HG03095 (cell line): ENCODE data around the gene NTNG1.

ENCODE experiments used
- ATAC-seq: cut with Tn5 transposase; IDR thresholded peaks from one replicate; pipeline ENCODE4 v1.9.1; 2021; ENCODE audit warnings: moderate library complexity; ENCODE audit not compliant: unreplicated experiment

Gene NTNG1

DNA sequence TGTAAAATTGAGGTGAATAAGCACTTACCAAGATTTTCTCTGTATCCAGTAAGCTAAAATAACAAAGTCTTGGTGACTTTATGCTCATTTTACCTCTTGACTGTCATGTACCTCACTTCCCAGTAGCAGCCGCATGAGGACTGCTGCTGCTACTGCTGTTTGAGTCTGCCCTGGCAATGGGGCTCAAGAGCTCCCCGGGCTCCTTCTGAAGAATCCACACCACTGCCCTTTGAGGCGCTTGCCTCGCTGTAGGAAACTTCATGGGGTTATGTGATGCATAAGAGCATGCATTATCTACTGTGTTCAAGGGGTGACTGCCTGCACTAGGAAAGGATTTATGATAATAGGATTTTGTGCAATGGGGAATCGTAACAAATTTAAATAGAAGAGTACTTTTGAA, 113.5 kb downstream of the NTNG1 start:
- ATAC-seq = no peak

DNA sequence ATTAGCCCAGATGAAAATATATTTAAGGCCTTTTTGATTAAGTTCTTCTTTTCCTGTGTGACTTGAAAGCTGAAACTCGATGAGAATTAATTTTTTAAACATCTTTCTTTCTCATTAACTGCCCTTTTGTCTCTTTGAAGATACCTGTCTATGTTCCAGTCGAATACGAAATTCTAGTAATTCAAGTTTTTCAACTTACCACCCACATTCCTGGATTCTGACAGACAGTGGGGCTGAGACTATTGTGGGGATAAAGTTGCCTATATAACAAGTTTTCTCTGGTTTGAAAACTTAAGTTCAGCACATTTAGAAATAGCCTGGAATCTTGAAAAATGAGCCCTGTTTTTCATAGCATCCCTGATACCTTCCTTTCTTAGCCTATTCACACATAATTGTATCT, 114.6 kb downstream of the NTNG1 start:
- ATAC-seq = no peak

DNA sequence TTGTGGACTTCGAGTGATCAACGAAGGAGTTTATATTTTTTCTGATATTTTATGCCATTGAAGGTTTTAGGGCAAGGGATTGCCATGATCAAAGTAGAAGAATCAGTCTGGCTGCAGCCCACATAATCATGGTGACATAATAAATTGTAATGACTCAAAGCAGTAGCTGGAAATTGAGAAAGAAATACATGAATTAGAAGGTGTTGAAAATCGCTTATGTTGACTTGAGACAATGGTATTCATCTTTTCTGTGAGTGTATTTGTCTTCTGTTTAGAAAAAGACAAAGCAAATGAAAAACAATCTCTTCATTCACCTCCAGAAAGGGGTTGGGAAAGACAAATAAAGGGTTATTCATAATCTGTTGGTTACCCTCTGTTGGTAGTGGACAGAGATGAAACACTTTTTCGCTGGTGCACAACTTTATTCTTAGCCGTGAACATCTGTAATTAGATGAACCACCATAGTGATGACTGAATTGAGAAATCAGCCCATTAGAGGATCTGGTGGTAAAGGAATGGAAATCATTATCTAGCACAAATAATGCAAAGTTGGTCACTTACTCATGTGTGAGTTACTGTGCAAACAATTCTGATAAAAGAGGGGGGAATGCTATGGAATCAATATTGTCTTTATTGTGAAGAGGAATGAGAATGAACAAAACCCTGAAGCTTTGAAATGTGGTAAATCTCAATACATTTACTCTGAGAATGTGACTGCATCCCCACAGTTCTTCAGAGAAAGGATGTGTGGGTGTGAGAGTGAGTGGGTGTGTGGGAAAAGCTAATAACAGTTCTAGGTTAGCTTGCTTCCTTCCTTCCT, 121.8 kb downstream of the NTNG1 start:
- no peak for ATAC-seq

DNA sequence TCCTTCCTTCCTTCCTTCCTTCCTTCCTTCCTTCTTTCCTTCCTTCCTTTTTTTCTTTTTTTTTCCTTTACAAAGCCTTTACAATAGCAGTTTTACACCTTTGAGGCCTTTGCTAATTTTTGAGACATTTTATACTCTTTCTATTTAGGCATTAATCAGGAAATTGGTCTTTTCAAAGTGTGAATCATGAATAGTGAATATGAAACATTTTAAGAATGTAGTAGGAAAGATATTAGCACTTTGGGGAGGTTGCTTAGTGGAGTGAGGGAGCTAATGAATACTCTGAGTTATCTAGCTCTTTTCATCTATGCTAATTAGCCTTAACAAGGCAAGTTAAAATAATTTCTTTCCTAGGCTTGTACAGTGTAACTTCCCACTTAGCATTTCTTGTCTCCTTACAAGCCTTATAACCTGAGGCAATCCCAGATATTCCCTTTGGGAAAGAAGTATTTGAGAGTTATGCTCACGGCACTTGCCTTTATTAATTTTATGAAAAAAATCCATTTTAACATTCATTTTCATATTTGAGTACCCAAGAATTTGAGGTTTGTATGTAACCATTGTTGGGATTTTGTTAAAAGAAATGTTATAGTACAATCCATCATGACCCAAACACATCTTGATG, 122.6 kb downstream of the NTNG1 start:
- ATAC-seq = no peak

DNA sequence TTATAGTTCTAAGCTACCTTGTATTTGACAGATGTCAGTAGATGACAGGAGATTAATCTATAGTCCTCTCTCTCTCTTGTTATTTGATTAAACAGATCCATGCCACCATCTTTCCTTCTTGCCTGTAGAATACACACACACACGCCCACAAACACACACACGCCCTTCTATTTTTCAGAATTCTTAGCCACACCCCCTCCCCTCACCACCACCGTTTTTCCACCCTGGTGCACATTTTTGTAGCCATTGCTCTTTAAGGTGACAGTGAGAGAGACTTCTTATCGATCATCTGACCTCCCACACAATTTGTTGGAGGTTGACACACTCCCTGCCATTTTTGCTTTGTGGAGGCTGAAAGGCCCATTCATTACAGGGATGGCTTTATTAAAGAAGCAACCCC, 123.2 kb downstream of the NTNG1 start:
- ATAC-seq = no peak

DNA sequence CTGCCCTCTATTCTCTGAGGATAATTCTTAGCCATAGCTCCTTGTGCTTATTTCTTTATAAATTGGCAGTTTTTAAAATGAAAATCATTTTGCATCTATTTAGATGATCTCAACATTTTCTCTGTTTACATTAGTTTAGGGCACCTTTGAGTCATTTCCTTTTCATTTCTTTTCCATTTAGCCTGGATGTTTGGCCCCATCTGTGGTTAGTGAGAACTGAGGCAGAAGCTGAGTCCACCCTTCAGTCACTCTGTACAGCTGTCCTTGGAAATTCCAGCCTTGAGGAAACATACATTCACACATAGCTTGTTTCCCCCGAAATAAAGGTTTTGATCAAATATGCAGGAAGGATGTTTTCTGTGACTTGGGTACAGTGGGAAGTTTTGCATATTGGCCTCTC, 123.7 kb downstream of the NTNG1 start:
- no peak for ATAC-seq

DNA sequence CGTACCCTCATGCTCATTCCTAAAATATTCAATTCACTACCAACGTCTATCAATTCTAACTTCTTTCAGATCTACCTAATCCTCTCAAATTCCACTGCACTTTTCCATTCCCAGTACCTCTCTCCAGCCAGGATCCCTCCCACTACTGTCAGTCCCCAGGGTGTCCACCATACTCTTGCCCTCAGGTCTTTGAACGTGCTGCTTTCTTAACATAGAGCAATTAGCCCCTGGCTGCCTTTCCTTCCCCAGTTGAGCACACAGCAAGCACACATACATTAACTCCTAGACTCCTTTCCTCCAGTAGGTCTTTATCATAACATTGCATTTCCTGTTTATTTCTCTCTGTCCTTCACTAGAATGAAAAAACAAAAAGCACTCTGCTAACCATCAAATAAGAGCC, 126.7 kb downstream of the NTNG1 start:
- no peak for ATAC-seq

DNA sequence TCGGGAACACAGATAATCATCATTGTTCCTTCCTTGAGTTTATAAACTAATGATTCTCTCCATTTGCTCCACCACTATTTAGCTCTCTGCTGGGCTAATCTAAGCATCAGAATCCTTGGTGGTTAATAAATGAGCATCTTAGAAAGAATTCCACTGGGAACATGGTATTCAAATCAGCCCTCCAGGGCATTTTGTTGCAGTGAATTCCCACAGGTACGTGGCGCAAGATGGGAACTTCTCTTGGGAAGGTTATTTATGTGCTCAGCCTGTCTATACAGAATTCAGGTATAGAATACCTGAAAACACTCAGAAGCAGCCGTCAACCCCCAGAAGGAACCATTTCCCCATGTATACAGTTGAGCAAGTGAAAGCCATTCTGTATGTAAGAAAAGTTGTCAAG, 131.5 kb downstream of the NTNG1 start:
- ATAC-seq = no peak

DNA sequence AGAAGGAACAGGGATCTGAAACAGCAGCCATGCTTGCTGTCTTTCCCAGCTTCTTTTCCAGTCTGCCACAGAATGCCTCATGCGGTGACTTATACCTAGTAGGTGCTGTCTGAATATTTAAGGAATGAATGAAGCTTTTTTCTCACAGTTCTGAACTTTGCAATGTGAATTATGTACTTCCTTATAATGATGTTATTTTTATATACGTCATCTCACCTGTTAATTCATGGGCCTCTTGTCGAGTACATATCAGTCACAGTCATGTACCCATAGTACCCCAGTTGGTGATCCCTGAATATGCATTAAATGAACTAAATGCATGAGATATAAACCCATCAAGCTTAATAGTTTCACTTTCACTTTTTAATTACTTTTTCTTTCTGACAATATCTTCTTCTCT, 132.7 kb downstream of the NTNG1 start:
- ATAC-seq = no peak

DNA sequence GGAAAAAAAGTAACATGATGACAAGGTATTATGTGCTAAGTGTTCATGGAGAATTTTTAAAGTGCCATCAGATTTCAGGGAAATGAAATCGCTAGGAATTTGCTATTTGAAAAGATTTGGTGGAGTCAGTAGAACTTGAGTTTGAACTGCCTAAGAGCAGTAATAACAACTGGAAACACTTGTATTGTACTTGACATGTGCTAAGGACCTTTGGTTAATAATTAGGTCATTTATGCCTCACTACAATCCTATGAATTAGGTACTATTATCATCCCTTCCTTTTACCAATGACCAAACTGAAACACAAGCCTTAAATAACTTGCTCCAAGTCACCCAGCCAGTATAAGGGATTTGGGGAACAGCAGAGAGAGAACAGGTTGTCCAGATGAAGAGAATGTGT, 133.4 kb downstream of the NTNG1 start:
- ATAC-seq = no peak

DNA sequence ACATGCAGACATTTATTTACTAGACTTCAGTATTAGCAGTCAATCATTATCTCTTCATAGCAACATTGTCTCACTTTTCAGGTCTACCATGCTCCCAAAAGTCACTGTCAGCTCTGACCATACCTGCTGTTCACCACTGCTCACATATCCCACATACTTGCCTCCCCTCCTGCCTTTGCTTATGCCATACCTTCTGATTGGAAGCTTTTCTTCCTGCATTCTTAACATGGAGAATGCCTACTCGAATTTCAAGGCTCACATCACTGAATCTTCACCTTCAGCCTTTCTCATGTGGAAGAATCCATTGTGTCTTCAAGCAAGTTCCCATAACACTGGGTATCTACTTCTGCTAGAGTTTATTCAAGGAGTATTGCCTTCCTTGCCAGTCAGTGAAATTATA, 135.4 kb downstream of the NTNG1 start:
- ATAC-seq = no peak

DNA sequence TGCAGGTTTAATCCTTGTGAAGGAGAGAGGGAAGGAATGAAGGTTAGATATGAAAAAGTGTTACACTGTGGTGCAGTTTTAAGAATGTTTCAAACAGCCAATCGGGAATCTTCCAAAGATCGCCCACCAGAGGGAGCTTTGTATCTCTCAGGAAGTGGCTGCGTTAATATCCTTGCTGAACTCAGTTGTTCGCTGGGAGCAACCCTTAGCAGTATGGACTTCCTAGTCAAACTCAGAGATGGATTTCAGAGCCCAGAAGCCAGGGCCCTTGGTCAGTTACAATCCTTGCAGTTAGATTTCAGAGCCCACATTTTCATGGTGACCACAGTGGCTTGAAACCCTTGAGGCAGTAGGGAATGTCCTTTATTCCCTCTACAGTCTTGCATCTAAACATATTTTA, 136.2 kb downstream of the NTNG1 start:
- ATAC-seq = no peak

DNA sequence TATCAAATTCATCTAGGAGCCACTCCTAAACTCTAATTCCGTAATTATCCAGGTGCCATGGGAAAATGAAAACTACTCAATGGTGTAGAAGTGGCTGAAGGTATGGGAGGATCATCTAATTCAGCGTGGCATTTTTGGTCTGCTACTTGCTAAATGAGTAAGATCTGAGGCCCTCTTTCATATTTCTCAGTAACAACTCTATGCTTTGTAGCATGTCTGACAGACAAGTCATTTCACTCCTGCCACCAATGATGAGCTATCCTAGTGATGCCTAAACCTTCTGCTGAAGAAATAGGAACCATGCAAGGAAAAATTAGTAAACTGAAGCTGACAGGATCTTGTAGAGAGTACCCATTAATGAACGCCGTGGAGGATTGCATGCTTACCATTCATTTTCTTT, 145.3 kb downstream of the NTNG1 start:
- no peak for ATAC-seq

DNA sequence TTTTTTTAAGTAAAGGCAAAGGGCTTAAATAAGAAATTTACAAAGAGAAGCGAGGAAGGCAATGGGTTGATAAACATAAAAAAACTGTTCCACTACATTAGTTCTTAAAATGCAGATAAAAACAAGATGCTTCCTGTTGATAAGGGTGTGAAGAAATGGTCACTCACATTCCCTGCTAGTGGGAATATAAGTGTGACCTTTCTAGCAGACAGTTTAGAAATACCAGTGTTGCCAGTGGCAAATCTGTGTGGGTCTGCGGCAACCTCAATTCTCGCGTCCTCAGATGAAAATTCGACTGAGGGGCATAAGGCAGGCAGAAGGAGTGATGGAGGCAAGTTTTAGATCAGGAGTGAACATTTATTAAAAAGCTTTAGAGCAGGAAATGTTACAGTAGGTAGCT, 151.1 kb downstream of the NTNG1 start:
- ATAC-seq = no peak

DNA sequence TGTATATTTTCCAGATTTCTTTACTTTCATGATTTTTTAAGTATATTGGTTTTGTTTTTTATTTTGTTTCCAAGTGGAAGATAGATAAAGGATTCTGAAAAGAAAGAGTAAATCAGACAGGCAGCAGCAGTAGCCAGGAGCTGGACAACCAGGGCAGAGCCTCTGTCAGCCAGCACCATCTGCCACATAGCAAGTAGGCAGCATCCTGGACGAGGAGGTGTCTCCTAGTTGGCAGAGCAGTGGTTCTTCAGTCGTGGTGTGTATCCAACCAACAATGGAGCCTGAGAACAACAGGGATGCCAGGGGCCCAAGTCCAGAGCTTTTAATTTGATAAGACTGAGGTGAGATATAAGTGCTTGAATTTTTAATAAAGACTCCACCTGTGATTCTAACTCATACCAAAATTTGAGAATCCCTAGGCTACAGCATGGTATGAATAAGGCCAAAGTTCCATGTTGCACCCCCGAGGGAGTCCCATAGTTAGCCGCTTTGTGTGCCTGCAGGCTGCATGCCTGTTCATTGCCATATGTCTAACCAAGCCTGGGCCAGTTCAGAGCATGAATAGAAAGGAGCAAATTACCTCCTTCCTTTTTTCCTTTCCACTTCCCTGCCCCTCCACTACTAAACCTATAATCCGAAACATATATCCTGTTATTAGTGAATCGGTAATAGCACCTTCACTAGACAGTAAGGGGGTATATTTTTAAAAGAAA, 153.2 kb downstream of the NTNG1 start:
- no peak for ATAC-seq

DNA sequence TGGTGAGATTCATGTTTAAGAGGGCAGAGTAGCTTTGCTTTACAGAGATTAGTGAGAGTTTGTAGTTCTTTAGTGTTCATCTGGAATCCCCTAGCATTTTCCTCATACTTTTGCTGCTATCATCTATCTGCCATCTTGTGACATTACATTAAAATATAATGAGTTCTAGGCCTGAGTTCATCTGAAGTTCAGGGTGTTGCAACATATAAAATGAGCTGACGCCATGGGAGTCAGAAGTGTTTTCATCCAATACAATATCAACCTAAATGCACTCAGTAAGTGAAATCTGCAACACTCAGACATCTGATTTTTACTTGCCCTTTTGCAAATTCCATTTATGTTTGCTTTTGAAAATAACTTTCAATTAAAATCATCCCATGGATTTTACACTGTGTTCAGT, 153.8 kb downstream of the NTNG1 start:
- ATAC-seq = no peak

DNA sequence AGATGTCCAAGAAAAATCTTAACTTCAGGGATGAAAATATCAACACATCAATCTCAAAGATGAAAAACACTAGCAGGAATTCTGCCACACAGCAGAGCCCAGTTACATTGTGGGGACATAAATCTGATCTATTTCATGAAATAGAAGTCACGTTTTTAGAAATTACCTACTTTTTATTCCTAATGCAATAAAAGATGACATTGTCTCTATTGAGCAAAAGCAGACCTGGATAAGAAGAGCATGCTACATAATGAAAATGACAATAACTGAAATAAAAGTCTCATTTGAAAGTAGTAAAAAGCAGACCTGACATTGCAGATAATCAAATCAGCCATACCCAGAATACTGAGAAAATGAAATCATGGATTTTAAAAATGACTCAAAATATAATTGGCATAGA, 156.8 kb downstream of the NTNG1 start:
- no peak for ATAC-seq

DNA sequence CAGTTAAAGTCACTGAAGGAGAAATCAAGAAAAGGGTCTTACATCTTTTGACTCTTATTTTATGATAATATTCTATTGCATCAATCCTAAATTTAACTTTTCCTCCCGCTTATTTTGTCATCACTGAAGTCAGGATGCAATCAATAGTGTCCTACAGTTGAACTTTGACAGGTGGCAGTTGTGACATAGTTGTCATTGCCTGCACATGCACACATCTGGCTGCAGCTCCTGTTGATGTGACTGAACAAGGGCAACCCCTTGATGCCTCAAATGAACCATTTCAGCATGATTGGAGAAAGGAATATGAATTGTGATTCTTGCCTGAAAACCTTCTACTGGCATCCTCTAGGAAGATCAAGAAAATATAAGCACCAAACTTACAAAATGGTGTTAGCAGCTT, 157.7 kb downstream of the NTNG1 start:
- ATAC-seq = no peak

DNA sequence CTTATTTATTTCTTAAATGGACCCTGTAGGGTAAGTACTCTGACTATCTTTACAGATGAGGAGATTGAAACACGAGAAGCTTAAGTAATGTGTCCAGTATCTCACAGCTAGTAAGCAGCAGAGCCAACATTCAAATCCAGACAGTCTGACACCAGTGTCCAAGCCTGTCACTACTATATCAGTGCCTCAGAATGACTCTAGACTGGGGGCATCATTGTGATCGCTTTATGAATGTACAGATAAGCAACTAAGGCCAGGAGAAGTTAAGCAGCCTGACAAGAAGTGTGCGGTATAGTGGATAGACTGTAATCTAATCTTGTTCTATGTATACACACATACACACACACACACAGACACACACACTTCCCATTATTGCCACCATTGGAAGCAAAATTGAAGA, 158.7 kb downstream of the NTNG1 start:
- no peak for ATAC-seq

DNA sequence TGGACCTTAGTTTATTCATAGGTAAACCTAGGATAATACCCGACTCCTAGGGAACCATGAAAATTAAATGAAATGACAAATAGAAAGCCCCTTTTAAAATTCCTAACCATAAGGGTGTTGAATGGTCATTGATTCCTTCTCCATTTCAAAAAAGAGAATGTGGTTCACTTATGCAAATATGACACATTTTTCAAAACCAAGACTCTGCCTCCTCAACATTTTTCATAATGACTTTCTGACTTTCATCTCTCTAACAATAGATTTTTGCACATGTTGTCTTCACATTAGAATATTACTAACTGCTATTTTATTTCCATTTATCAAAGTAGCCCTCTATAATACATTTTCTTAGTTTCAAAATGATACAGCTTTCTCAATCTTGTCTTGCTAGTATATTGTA, 169.1 kb downstream of the NTNG1 start:
- ATAC-seq = no peak

DNA sequence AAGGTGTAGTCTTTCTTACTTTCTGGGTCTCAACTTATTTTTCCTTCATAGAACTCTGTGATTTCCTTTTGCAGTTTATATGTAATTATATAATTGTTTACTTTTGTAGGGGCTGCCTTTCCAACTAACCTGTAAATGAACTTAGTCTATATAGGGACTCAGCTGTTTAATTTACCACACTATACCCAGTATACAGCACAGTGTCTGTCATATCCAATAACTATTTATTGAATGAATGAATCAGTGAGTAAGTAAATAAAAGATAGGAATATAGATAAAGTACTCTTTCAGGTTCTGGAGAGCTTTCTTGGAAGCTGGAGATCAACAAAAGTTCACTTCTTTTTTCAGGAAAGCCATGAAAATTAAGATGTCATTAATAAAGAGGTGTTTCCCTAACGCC, 174.8 kb downstream of the NTNG1 start:
- no peak for ATAC-seq

DNA sequence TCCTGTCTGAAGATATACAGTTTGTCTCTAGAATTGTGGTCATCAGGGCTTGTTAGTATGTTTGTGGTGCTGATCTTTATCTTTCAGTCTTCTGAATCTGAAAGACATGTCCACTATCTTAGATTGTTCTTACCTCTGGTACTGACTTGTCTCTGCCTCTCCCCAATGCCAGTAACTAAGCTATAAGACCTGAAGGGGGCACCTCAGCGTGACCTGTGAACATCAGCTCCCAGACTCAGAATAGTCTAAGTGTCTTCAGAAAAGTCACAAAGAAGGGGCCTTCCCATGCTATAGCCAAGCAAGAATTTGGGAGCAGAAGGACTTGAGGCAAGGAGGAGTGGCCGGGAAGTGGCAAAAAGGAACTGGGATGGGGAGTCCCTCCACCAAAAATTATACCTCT, 178.1 kb downstream of the NTNG1 start:
- no peak for ATAC-seq
